ENCODE data around the gene NAT9.

NAT9 gene

DNA sequence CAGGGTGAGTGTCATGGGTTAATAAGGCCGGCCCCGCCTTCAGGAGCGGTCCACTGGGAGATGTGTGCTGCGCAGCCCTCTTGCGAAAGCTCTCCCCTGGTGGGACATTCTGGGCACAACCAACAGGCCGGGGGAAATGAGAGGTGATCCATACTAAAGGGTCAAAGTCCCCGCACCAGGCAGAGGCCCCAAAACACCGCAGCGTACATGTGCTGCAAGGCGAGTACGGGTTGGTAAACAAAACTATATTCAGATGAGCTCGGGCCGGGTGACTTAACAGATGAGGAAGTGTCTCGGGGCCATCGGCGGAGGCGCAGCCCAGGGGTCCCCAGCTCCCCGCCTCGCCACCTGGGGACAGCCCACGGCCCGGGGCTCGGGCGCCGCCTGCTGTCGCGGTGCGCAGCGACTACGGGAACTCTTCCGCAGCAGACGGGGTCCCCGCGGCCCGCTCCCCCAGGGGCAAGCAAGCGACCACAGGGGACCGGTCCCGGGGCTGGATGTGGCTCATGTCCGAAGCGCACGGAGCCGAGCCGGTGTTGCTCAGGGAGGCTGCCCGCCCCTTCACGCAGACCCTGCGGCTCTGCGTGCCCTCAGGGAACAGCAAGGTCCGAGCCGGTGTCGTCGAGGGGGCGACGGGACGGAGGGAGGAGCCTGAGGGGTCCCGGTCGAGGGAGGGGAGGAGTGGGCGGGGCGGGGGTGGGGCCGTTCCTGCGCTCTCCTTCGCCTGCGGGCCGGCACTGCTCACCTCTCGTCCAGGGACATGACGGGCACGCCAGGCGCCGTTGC lies 39.4 kb downstream of the NAT9 start, which contains the start of gene RAB37:
Gene RAB37 (plus strand): TSS at position 744 of the 786 bp plus-strand sequence. CDS start 17 bp downstream, at position 761.
- TF ChIP-seq GATA1 (IDR thresholded peaks at IDR 0.05; ENCODE audit: low read depth, low read length) (no peak), POLR2A (IDR thresholded peaks at IDR 0.05; ENCODE audit: low read length) (no peak)

DNA sequence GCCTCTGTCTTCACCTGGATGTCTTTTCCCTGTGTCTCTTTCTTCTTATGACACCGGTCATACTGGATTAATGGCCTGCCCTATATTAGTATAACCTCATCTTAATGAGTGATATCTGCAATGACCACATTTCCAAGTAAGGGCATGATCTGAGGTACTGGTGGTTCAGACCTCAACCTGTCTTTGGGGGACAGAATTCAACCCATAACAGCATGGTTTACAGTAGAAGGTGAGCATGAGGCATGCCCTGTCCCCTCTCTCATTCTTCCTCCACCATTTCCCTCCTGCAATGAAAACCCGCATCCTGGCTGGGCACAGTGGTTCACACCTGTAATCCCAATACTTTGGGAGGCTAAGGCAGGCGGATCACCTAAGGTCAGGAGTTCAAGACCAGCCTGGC lies 41.9 kb downstream of the NAT9 start:
- TF ChIP-seq POLR2A (IDR thresholded peaks at IDR 0.05; ENCODE audit: low read length) (no peak), GATA1 (IDR thresholded peaks at IDR 0.05; ENCODE audit: low read depth, low read length) (no peak)
- DNase-seq, result no peak

More for the DNA sequence above, 39.4 kb downstream of the NAT9 start, which contains the start of gene RAB37:
- no peak for DNase-seq

GRCh38 chr17:74733365-74734122 lies 42.6 kb downstream of the NAT9 start:
- no peak for DNase-seq
- no peak for TF ChIP-seq POLR2A (IDR thresholded peaks at IDR 0.05; ENCODE audit: low read length)
- TF ChIP-seq GATA1 (IDR thresholded peaks at IDR 0.05; ENCODE audit: low read depth, low read length), result no peak

DNA sequence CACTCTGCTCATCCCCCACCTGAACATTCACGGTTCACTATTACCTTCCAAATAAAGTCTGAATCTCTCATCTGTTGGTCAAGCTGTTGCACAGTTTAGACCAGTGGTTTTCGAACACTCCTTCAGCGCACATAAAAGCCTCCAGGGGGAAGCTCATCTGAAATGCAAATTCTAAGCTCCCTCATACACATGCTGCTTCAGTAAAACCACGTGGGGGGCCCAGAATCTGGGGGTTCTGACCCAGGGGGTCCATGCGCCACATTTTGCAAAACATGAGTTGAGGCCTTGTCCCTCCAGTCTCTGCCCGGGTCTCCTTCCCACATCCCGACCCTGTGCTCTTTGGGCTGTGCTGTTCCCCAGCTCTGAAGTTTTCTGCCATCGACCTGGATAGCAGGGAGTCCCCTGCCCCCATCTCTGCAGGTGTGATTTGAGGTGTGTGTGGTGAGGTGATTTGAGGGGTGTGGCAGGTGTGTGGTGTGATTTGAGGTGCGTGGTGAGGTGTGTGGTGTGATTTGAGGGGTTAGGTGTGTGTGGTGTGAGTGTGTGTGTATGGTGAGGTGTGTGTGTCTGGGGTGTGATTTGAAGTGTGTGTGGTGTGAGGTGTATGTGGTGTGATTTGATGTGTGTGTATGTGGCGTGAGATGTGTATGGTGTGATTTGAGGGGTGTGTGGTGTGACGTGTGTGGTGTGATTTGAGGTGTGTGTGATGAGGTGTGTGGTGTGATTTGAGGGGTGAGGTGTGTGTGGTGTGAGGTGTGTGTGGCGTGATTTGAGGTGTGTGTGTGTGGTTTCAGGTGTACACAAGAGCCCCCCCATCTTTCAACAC lies 43.9 kb downstream of the NAT9 start:
- TF ChIP-seq GATA1 (IDR thresholded peaks at IDR 0.05; ENCODE audit: low read depth, low read length) (no peak), POLR2A (IDR thresholded peaks at IDR 0.05; ENCODE audit: low read length) (no peak)

GRCh38 chr17:74731347-74731605 lies 44.9 kb downstream of the NAT9 start:
- TF ChIP-seq GATA1 (IDR thresholded peaks at IDR 0.05; ENCODE audit: low read depth, low read length), result no peak
- DNase-seq, result no peak

More for the DNA sequence above, 43.9 kb downstream of the NAT9 start:
- DNase-seq, result no peak

DNA sequence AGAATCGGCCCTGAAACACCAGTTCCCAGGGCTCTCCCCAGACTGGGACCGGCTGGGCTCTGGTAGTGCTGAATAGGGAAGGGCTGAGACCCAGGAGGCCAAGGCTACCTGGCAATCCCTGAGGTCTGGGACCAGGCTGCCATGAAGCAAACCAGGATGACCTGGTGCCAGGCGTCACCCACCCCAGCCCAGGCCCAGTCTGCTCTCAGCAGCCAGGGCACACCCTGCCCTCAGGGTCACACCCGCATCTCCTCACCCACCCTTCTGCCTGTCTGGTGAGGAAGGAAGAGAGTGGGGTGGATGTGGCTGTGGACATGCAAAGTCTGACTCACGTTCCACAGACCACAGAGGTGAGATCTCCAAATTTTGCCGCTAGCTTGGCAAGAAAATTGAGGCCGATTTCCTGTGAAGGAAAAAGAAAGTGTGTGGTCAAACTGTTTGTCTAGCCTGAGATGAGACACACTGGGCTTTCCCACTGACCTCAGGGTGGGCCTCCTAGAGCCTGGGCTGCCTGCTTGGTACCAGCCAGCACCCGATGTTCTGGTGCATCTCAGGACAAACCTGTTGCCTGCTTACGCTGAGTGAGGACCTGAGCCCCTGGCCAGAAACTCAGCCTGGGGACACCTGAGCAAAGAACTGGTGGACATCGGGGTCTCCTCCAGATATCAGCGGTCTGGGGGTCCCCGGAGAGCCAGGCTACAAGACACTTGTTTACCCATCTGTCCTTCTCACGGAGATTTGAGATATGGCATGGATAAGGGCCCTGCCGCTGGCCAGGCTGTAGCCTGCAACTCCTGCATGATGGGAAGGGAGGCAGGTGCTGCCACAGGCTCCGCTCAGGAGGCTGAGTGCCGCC lies 45.4 kb downstream of the NAT9 start:
- TF ChIP-seq POLR2A (IDR thresholded peaks at IDR 0.05; ENCODE audit: low read length), result no peak
- no peak for TF ChIP-seq GATA1 (IDR thresholded peaks at IDR 0.05; ENCODE audit: low read depth, low read length)
- DNase-seq, result no peak

GRCh38 chr17:74729866-74730265 lies 46.3 kb downstream of the NAT9 start:
- DNase-seq, result no peak
- TF ChIP-seq POLR2A (IDR thresholded peaks at IDR 0.05; ENCODE audit: low read length) (no peak), GATA1 (IDR thresholded peaks at IDR 0.05; ENCODE audit: low read depth, low read length) (no peak)

- TF ChIP-seq GATA1 (IDR thresholded peaks at IDR 0.05; ENCODE audit: low read depth, low read length), result no peak
Measured at GRCh38 chr17:74729368-74729767, 46.8 kb downstream of the NAT9 start.

GRCh38 chr17:74728702-74729075 lies 47.5 kb downstream of the NAT9 start:
- no peak for DNase-seq
- TF ChIP-seq GATA1 (IDR thresholded peaks at IDR 0.05; ENCODE audit: low read depth, low read length) (no peak), POLR2A (IDR thresholded peaks at IDR 0.05; ENCODE audit: low read length) (no peak)

More at GRCh38 chr17:74729368-74729767, 46.8 kb downstream of the NAT9 start:
- DNase-seq, result no peak

DNA sequence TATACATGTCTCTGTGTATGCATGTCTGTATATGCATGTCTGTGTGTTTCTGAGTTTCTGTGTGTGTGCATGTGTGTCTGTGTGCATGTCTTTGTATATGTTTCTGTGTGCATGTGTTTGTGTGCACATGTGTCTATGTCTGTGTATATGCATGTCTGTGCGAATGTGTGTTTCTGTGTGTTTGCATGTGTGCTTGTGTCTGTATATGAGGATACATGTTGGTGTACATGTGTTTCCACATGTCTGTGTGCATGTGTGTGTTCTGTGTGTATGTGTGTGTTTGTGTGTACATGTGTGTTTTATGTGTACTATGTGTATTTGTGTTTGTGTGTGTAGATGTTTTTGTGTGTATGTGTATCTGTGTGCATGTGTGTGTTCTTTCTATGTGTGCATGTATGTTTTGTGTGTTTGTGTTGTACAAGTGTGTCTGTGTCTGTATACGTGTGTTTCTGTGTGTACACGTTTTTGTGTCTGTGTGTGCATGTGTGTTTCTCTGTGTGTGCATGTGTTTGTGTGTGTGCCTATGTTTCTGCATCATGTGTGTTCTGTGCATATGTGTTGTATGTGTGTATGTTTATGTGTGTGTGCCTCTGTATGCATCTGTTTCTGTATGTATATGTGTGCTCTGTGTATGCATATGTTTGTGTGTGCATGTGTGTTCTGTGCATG lies 48.0 kb downstream of the NAT9 start:
- no peak for DNase-seq
- no peak for TF ChIP-seq POLR2A (IDR thresholded peaks at IDR 0.05; ENCODE audit: low read length)
- no peak for TF ChIP-seq GATA1 (IDR thresholded peaks at IDR 0.05; ENCODE audit: low read depth, low read length)

DNA sequence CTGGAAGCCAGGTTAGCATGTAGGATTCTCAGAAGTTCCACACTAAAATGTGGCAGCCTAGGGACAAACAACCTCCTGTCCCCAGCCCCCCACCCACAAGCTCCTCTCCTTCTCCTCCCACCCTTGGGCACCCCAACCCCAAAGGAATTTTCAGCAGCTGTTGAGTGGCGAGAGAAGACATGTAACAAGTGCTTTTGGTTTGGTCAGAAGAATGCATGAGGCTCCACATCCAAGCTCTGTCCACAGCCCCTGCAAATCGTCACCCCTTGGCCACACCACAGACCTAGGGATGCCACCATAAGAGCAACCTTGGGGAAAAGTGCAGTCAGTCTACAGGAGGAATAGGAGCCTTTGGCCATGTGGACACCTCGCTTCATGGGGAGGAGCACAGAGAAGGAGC lies 51.0 kb downstream of the NAT9 start:
- TF ChIP-seq GATA1 (IDR thresholded peaks at IDR 0.05; ENCODE audit: low read depth, low read length) (no peak), POLR2A (IDR thresholded peaks at IDR 0.05; ENCODE audit: low read length) (no peak)
- DNase-seq, result no peak

- TF ChIP-seq POLR2A (IDR thresholded peaks at IDR 0.05; ENCODE audit: low read length) (no peak), GATA1 (IDR thresholded peaks at IDR 0.05; ENCODE audit: low read depth, low read length) (no peak)
- no peak for DNase-seq
Measured at GRCh38 chr17:74723891-74724290, 52.3 kb downstream of the NAT9 start.

- DNase-seq, result no peak
- no peak for TF ChIP-seq POLR2A (IDR thresholded peaks at IDR 0.05; ENCODE audit: low read length)
- no peak for TF ChIP-seq GATA1 (IDR thresholded peaks at IDR 0.05; ENCODE audit: low read depth, low read length)
Measured at GRCh38 chr17:74722782-74723181, 53.4 kb downstream of the NAT9 start.
